ENCODE results near the gene EIF4A2. TPM values are rescaled to one million over a fixed set of nuclear protein-coding genes. Genes with fewer than 3 reads are reported as not detected.

EIF4A2 gene
- total and polyA plus RNA-seq, 9 of the 15 experiments (the other 6 are each of a cell fraction or from before 2014, with no cell fraction given), result 307 to 754 (median 435) TPM

GRCh38 chr3:186760141-186760833, 23.1 kb upstream of the EIF4A2 start (continued):
- TF ChIP-seq JUNB (CRISPR knock-in tag; conservative IDR thresholded peaks at IDR 0.05) (no peak), E2F3 (CRISPR knock-in tag; IDR thresholded peaks at IDR 0.05) (no peak), ETS2 (tag; IDR thresholded peaks at IDR 0.05; ENCODE audit: borderline replicate concordance, poor library complexity, severe bottlenecking) (no peak), ZEB2 (IDR thresholded peaks at IDR 0.05) (peak; percentile 76), ZBTB8A (IDR thresholded peaks at IDR 0.05; ENCODE audit: partially characterized antibody) (no peak), NFATC3 (IDR thresholded peaks at IDR 0.05) (no peak)
- TF ChIP-seq, protein P1, sequence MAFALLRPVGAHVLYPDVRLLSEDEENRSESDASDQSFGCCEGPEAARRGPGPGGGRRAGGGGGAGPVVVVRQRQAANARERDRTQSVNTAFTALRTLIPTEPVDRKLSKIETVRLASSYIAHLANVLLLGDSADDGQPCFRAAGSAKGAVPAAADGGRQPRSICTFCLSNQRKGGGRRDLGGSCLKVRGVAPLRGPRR (CRISPR knock-in tag; IDR thresholded peaks at IDR 0.05), result no peak

DNA sequence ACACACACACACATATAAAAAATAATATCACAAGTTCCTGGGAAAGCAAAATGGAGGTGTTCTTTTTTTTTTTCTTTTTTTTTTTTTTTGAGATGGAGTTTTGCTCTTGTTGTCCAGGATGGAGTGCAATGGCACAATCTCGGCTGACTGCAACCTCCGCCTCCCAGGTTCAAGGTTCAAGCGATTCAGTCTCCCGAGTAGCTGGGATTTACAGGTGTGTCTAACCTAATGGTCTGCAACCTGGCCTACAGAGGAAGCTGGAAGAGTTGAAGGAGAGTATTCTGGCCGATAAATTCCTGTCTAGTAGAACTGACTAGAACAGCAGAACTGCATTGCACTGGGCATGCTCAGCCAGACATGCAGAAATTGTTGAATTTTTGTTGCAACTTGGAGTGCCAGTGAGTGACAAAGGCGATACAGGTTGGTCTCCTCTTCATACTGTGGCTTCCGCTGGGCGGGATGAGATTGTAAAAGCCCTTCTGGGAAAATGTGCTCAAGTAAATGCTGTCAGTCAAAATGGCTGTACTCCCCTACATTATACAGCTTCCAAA, 22.4 kb upstream of the EIF4A2 start:
- H3K9me3 ChIP-seq (replicated peaks; ENCODE audit: control insufficient read depth, insufficient read depth, low read depth, low read length), result no peaks in the 10 kb centered on the region
- no peak overlapping the region for H3K27ac ChIP-seq (ENCODE audit: extremely low read depth, low read depth, low read length)
- H2AFZ ChIP-seq (ENCODE audit: low read depth, low read length), result no peak overlapping the region
- WGBS (ENCODE audit: insufficient coverage, low coverage, missing lambda C conversion rate), result 25% methylated on average over 8 of the region's 8 CpGs
- H3K79me2 ChIP-seq (ENCODE audit: control insufficient read depth, insufficient read depth, low read length), result no peaks in the 10 kb centered on the region
- peaks cover 2 to 11% of the 10 kb centered on the region in 2 experiments; a peak in 3 of 5 replicates for H3K27me3 ChIP-seq (ENCODE audit: control insufficient read depth in 2 of 2, insufficient read depth in 2 of 2, low read length in 2 of 2)
- DNase-seq (ENCODE audit: extremely low read depth in 1 of 4, low spot score in 3 of 4), result no peak
- CTCF ChIA-PET (ENCODE audit: low intra/inter-chr PET ratio), result no interaction called here
- no peaks in the 10 kb centered on the region for H3K36me3 ChIP-seq (ENCODE audit: control insufficient read depth, insufficient read depth, low read length)
- ATAC-seq, result no peak
- no peak overlapping the region for H3K4me2 ChIP-seq (ENCODE audit: insufficient read depth, low read length)
- no TSS peak for BruUV-seq (replicated peaks)
- intact Hi-C loops (cut with micrococcal nuclease), result no loop called here
- FAIRE-seq, result peak; percentile 15
- POLR2A ChIA-PET, result interaction anchor here (1.1 kb wide), 1 partner anchor 10 kb away, joined by 3 read pairs; no protein-coding TSS in a partner anchor
- H3K9me1 ChIP-seq (ENCODE audit: control insufficient read depth, insufficient read depth, low read length), result no peaks in the 10 kb centered on the region
- TF ChIP-seq, protein P2, sequence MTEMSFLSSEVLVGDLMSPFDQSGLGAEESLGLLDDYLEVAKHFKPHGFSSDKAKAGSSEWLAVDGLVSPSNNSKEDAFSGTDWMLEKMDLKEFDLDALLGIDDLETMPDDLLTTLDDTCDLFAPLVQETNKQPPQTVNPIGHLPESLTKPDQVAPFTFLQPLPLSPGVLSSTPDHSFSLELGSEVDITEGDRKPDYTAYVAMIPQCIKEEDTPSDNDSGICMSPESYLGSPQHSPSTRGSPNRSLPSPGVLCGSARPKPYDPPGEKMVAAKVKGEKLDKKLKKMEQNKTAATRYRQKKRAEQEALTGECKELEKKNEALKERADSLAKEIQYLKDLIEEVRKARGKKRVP (CRISPR knock-in tag; IDR thresholded peaks at IDR 0.05), result no peak
- no peak for TF ChIP-seq CBX2 (IDR thresholded peaks at IDR 0.05; ENCODE audit: insufficient read depth, low read length, poor library complexity, severe bottlenecking)
- TF ChIP-seq, protein P3, sequence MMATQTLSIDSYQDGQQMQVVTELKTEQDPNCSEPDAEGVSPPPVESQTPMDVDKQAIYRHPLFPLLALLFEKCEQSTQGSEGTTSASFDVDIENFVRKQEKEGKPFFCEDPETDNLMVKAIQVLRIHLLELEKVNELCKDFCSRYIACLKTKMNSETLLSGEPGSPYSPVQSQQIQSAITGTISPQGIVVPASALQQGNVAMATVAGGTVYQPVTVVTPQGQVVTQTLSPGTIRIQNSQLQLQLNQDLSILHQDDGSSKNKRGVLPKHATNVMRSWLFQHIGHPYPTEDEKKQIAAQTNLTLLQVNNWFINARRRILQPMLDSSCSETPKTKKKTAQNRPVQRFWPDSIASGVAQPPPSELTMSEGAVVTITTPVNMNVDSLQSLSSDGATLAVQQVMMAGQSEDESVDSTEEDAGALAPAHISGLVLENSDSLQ (IDR thresholded peaks at IDR 0.05), result peak; percentile 64
- peak; percentile 62 to 70 for TF ChIP-seq NRF1 (conservative IDR thresholded peaks at IDR 0.05 in 1 of 2, IDR thresholded peaks at IDR 0.05 in 1 of 2)
- H3K4me1 ChIP-seq (replicated peaks in 1 of 2; ENCODE audit: control insufficient read depth in 2 of 2, insufficient read depth in 2 of 2, low read length in 2 of 2), result peaks cover 0 to 2% of the 10 kb centered on the region in 2 experiments; a peak in 2 of 5 replicates
- H4K20me1 ChIP-seq (replicated peaks; ENCODE audit: control insufficient read depth, insufficient read depth, low read length), result no peaks in the 10 kb centered on the region
- in situ Hi-C loops (cut with MboI), result no loop called here
- no peak overlapping the region for H3K4me3 ChIP-seq
- no peak overlapping the region for H3K9ac ChIP-seq (ENCODE audit: insufficient read depth in 1 of 2, low read depth in 2 of 2, low read length in 2 of 2)

Measured in K562 (cell line).